Smooth muscle cell (in vitro differentiated cells): ENCODE data around the gene COQ8B. TPM values are rescaled to one million over a fixed set of nuclear protein-coding genes. Genes with fewer than 3 reads are reported as not detected.
"Not testable (repeated sequence)": the region's sequence is repeated elsewhere in the genome, so short reads cannot be mapped to it uniquely, and the experiment has no call there.

Experiments
- DNase-seq: peaks from one replicate; lab custom pipeline; 2025; ENCODE audit not compliant: unreplicated experiment; lab: John Stamatoyannopoulos, UW
- H2AFZ ChIP-seq: fragments of 200-600 bp; sonication (generic); 2 replicates; pipeline ENCODE4 v1.6.0; 2016; ENCODE audit warnings: antibody characterized with exemption, low read depth, mild to moderate bottlenecking
- H3F3A ChIP-seq: fragments of 200-600 bp; sonication (generic); 2 replicates; pipeline ENCODE4 v1.6.0; 2017; ENCODE audit warnings: antibody characterized with exemption, low read depth
- H3K27ac ChIP-seq: fragments of 200-600 bp; sonication (generic); 2 replicates; pipeline ENCODE4 v1.5.1; 2016; ENCODE audit warnings: low read depth, mild to moderate bottlenecking
- H3K27me3 ChIP-seq: fragments of 200-600 bp; sonication (generic); 2 replicates; pipeline ENCODE4 v1.6.1; 2016; ENCODE audit warnings: low read depth, mild to moderate bottlenecking
- H3K36me3 ChIP-seq: fragments of 200-600 bp; sonication (generic); 2 replicates; pipeline ENCODE4 v1.5.1; 2016; ENCODE audit warnings: low read depth
- H3K4me1 ChIP-seq: fragments of 200-600 bp; sonication (generic); 2 replicates; pipeline ENCODE4 v1.5.1; 2016; ENCODE audit warnings: low read depth
- H3K4me2 ChIP-seq: fragments of 200-600 bp; sonication (generic); 2 replicates; pipeline ENCODE4 v1.6.0; 2016; ENCODE audit warnings: mild to moderate bottlenecking
- H3K4me3 ChIP-seq: fragments of 200-600 bp; sonication (generic); 2 replicates; pipeline ENCODE4 v1.5.1; 2016; ENCODE audit warnings: mild to moderate bottlenecking
- H3K79me2 ChIP-seq: fragments of 200-600 bp; sonication (generic); 2 replicates; pipeline ENCODE4 v1.6.0; 2016; ENCODE audit warnings: low read depth, mild to moderate bottlenecking
- H3K9ac ChIP-seq: fragments of 200-600 bp; sonication (generic); 2 replicates; pipeline ENCODE4 v1.6.0; 2016; ENCODE audit warnings: low read depth
- H3K9me3 ChIP-seq: fragments of 200-600 bp; sonication (generic); replicated peaks from 2 replicates; pipeline ENCODE4 v1.5.1; 2016; ENCODE audit warnings: low read depth
- H4K20me1 ChIP-seq: fragments of 200-600 bp; sonication (generic); 2 replicates; pipeline ENCODE4 v1.6.0; 2016; ENCODE audit warnings: low read depth
- CTCF ChIP-seq: fragments of 200-600 bp; sonication (generic); IDR thresholded peaks from 2 replicates; pipeline ENCODE4 v1.5.1; 2017; ENCODE audit warnings: borderline replicate concordance, mild to moderate bottlenecking, antibody characterized with exemption; ENCODE audit not compliant: insufficient read depth, poor library complexity, severe bottlenecking
- WGBS: methylation state at CpG from one replicate; pipeline ENCODE4 v1.1.7; 2016; ENCODE audit warnings: low lambda C conversion rate; 5-methylcytosine and 5-hydroxymethylcytosine counted together
- polyA plus RNA-seq: library from polyadenylated mRNA; unstranded; fragments of >200 nt; fragmentation: Nextera tagmentation; extraction: Ambion mirVana; gene quantifications from 2 replicates; pipeline ENCODE4 v1.2.1, GENCODE V29; 2016
- total RNA-seq: library from RNA; depleted of rRNA; stranded (reverse); fragments of >200 nt; gene quantifications from 2 replicates; pipeline ENCODE4 v1.2.3, GENCODE V29; 2014

The COQ8B gene
- 17.7 and 26.0 TPM in 2 replicates for total RNA-seq
- 20.7 and 21.2 TPM in 2 replicates for polyA plus RNA-seq

DNA sequence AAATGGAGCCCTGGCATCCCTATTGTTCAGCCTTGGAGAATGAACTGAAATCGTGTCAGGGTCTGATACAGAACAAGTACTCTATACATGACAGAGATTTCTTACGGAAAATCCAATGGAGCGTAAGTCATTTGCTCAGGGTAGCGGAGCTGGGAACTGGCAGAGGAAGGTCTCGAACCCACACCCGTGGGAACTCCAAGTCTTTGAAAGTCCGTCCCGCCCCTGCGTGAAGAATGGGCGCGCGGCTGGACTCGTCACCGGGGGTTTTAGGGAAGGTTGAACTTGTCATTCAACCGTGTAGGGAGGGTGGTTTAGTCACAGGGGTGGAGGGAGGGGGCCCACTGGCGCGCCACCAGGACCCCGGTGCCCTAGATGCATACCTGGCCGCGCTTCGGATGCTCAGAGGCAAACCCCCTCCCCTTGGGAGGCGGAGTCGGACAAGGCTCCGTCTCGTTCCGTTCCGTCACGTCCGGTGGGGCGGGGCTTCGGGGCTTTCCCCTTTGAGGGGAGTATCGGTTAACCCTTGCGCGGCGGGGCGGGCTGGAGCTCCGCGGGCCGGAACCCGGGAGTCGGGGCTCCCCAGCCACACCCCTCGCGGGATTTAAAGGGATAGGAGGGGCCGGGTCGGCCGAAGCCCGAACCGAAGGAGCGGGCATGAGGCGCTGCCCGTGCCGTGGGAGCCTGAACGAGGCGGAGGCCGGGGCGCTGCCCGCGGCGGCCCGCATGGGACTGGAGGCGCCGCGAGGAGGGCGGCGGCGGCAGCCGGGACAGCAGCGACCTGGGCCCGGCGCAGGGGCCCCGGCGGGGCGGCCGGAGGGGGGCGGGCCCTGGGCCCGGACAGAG is at the start of gene COQ8B, which contains the start of gene ITPKC:
Gene COQ8B (minus strand): TSS at position 405 of the 843 bp plus-strand sequence. CDS start 2,254 bp downstream, outside the sequence.
Gene ITPKC (plus strand): TSS at position 631 of the 843 bp plus-strand sequence. CDS start 24 bp downstream, at position 655.
- H3K4me3 ChIP-seq = peak within 1 kb of the TSS; percentile 78
- no peak within 1 kb of the TSS for H2AFZ ChIP-seq
- H3K79me2 ChIP-seq = peaks cover 45% of the 10 kb centered on the region
- H3F3A ChIP-seq = peaks cover 16% of the 10 kb centered on the region
- H3K9me3 ChIP-seq = no peaks in the 10 kb centered on the region
- 1% methylated on average over 55 of the region's 76 CpGs for WGBS
- DNase-seq = peak; percentile 97
- peak within 1 kb of the TSS; percentile 91 for H3K4me2 ChIP-seq
- peak within 1 kb of the TSS; percentile 98 for H3K27ac ChIP-seq
- H4K20me1 ChIP-seq = peaks cover 25% of the 10 kb centered on the region
- H3K27me3 ChIP-seq = no peaks in the 10 kb centered on the region
- no peak for TF ChIP-seq CTCF
- no peaks in the 10 kb centered on the region for H3K36me3 ChIP-seq
- H3K4me1 ChIP-seq = peaks cover 10% of the 10 kb centered on the region
- peak within 1 kb of the TSS; percentile 92 for H3K9ac ChIP-seq

DNA sequence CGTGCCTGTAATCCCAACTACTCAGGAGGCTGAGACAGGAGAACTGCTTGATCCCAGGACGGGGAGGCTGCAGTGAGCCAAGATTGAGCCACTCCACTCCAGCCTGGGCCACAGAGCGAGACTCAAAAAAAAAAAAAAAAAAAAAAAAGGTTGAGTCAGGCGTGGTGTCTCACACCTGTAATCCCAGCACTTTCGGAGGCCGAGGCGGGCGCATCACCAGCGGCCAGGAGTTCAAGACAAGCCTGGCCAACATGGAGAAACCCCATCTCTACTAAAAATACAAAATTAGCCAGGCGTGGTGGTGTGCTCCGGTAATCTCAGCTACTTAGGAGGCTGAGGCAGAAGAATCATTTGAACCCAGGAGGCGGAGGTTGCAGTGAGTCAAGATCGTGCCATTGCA is 49.7 kb upstream of the COQ8B start:
- not testable (repeated sequence) for H3K27ac ChIP-seq

GRCh38 chr19:40763963-40764362 is 47.3 kb upstream of the COQ8B start:
- 97% methylated on average over 10 of the region's 10 CpGs for WGBS

More for the DNA sequence above, 49.7 kb upstream of the COQ8B start:
- not testable (repeated sequence) for H3K36me3 ChIP-seq, H3K79me2 ChIP-seq, H3K4me1 ChIP-seq, H2AFZ ChIP-seq, H3K9me3 ChIP-seq, H3K27me3 ChIP-seq, H3K4me2 ChIP-seq, H3K4me3 ChIP-seq, H4K20me1 ChIP-seq, DNase-seq, H3K9ac ChIP-seq
- peaks cover 12% of the 10 kb centered on the region for H3F3A ChIP-seq
- 95% methylated on average over 13 of the region's 13 CpGs for WGBS

More at GRCh38 chr19:40763963-40764362, 47.3 kb upstream of the COQ8B start:
- Histone ChIP-seq H4K20me1 (peaks cover 4% of the 10 kb centered on the region), H3K79me2 (no peaks in the 10 kb centered on the region), H3K36me3 (peaks cover 13% of the 10 kb centered on the region), H3K27ac (no peak overlapping the region), H3F3A (peaks cover 12% of the 10 kb centered on the region), H2AFZ (no peak overlapping the region), H3K4me2 (no peak overlapping the region), H3K9me3 (no peaks in the 10 kb centered on the region), H3K27me3 (no peaks in the 10 kb centered on the region), H3K4me3 (no peak overlapping the region), H3K9ac (no peak overlapping the region), H3K4me1 (no peaks in the 10 kb centered on the region)
- no peak for DNase-seq
- TF ChIP-seq CTCF = no peak
